WTC11 (cell line): ENCODE results near the gene SESTD1. TPM values are rescaled to one million over a fixed set of nuclear protein-coding genes. Genes with fewer than 3 reads are reported as not detected.

Source experiments
- ATAC-seq: fragments of 200-7000 bp; cut with Tn5 transposase; 2 replicates; pipeline ENCODE4 v1.10.0; 2021; ENCODE audit warnings: mild to moderate bottlenecking, moderate library complexity
- CTCF ChIA-PET: fragments of 300-600 bp; sonication (Branson Sonifier 250); formaldehyde crosslinking; loops from one replicate; lab custom pipeline; 2021; ENCODE audit warnings: antibody characterized with exemption; lab: Charles Lee
- POLR2A ChIA-PET: fragments of 350-600 bp; sonication (Branson Sonifier 250); formaldehyde crosslinking; loops from one replicate; lab custom pipeline; 2021; ENCODE audit warnings: antibody characterized with exemption; lab: Charles Lee
- DNase-seq: peaks from one replicate; pipeline ENCODE4 v3.0.0; 2021; ENCODE audit warnings: low spot score
- H3K27ac Mint-ChIP-seq: 2 replicates; pipeline ENCODE4 v1.8.0; 2021; ENCODE audit warnings: mixed read lengths
- H3K27me3 Mint-ChIP-seq: 2 replicates; pipeline ENCODE4 v1.8.0; 2021; ENCODE audit warnings: low read depth, mild to moderate bottlenecking, moderate library complexity, mixed read lengths
- H3K36me3 Mint-ChIP-seq: 2 replicates; pipeline ENCODE4 v1.8.0; 2021; ENCODE audit warnings: mixed read lengths
- H3K4me1 Mint-ChIP-seq: 2 replicates; pipeline ENCODE4 v1.8.0; 2022; ENCODE audit warnings: mixed read lengths
- H3K4me3 Mint-ChIP-seq: 2 replicates; pipeline ENCODE4 v1.8.0; 2021; ENCODE audit warnings: mild to moderate bottlenecking, moderate library complexity, mixed read lengths
- H3K9me3 Mint-ChIP-seq: 2 replicates; pipeline ENCODE4 v1.8.0; 2021; ENCODE audit warnings: mixed read lengths
- CBFB ChIP-seq: sonication (generic); formaldehyde crosslinking; IDR thresholded peaks from 2 replicates; pipeline ENCODE4 v1.8.1; 2022; ENCODE audit warnings: mild to moderate bottlenecking, low read depth, missing genetic modification reagents
- ETV6 ChIP-seq: sonication (generic); formaldehyde crosslinking; IDR thresholded peaks from 2 replicates; pipeline ENCODE4 v1.8.1; 2022; ENCODE audit warnings: mild to moderate bottlenecking, missing genetic modification reagents
- FOXP4 ChIP-seq: sonication (generic); formaldehyde crosslinking; IDR thresholded peaks from 2 replicates; pipeline ENCODE4 v1.8.0; 2022; ENCODE audit warnings: mild to moderate bottlenecking, missing genetic modification reagents
- IRF1 ChIP-seq: sonication (generic); formaldehyde crosslinking; IDR thresholded peaks from 2 replicates; pipeline ENCODE4 v1.8.0; 2023; ENCODE audit warnings: missing genetic modification reagents
- IRF2 ChIP-seq: sonication (generic); formaldehyde crosslinking; IDR thresholded peaks from 2 replicates; pipeline ENCODE4 v1.8.0; 2022; ENCODE audit warnings: low read depth, missing genetic modification reagents, borderline replicate concordance
- KAT7 ChIP-seq: sonication (generic); formaldehyde crosslinking; IDR thresholded peaks from 2 replicates; pipeline ENCODE4 v1.8.1; 2023; ENCODE audit warnings: missing genetic modification reagents, mild to moderate bottlenecking, borderline replicate concordance
- MXD4 ChIP-seq: fragments of 250-450 bp; sonication (Bioruptor Pico); IDR thresholded peaks from 2 replicates; pipeline ENCODE4 v1.8.0; 2021; ENCODE audit warnings: mild to moderate bottlenecking, moderate library complexity, borderline replicate concordance
- NFATC4 ChIP-seq: fragments of 250-450 bp; sonication (Bioruptor Pico); IDR thresholded peaks from 2 replicates; pipeline ENCODE4 v1.9.0; 2021; ENCODE audit warnings: mild to moderate bottlenecking
- NR1H2 ChIP-seq: sonication (generic); formaldehyde crosslinking; IDR thresholded peaks from 2 replicates; pipeline ENCODE4 v1.9.0; 2021; ENCODE audit warnings: mild to moderate bottlenecking, moderate library complexity, missing genetic modification reagents
- NR2C2 ChIP-seq: sonication (generic); formaldehyde crosslinking; IDR thresholded peaks from 2 replicates; pipeline ENCODE4 v1.8.0; 2022; ENCODE audit warnings: mild to moderate bottlenecking, missing genetic modification reagents
- RELA ChIP-seq: sonication (generic); formaldehyde crosslinking; IDR thresholded peaks from 2 replicates; pipeline ENCODE4 v1.8.1; 2022; ENCODE audit warnings: missing genetic modification reagents, mild to moderate bottlenecking, borderline replicate concordance
- SMAD3 ChIP-seq: sonication (generic); formaldehyde crosslinking; IDR thresholded peaks from 2 replicates; pipeline ENCODE4 v1.8.0; 2022; ENCODE audit warnings: missing genetic modification reagents, mild to moderate bottlenecking, borderline replicate concordance
- STAT6 ChIP-seq: sonication (generic); formaldehyde crosslinking; conservative IDR thresholded peaks from 2 replicates; pipeline ENCODE4 v1.8.1; 2023; ENCODE audit warnings: mild to moderate bottlenecking, low read depth, missing genetic modification reagents, moderate library complexity
- ZNF219 ChIP-seq: sonication (generic); formaldehyde crosslinking; IDR thresholded peaks from 2 replicates; pipeline ENCODE4 v1.8.0; 2023; ENCODE audit warnings: missing genetic modification reagents, mild to moderate bottlenecking, borderline replicate concordance
- ZNF396 ChIP-seq: fragments of 250-450 bp; sonication (Bioruptor Pico); IDR thresholded peaks from 2 replicates; pipeline ENCODE4 v1.8.0; 2021; ENCODE audit warnings: mild to moderate bottlenecking, moderate library complexity, borderline replicate concordance
- total RNA-seq: library from RNA; stranded (reverse); gene quantifications from 3 replicates; pipeline ENCODE4 v1.2.3, GENCODE V29; 2021
- TF ChIP-seq, protein P1 (sequence below): fragments of 250-450 bp; sonication (Bioruptor Pico); IDR thresholded peaks from 2 replicates; pipeline ENCODE4 v1.9.0; 2021; ENCODE audit warnings: mild to moderate bottlenecking, borderline replicate concordance
- TF ChIP-seq, protein P2 (sequence below): sonication (generic); formaldehyde crosslinking; IDR thresholded peaks from 2 replicates; pipeline ENCODE4 v1.8.1; 2022; ENCODE audit warnings: mild to moderate bottlenecking, missing genetic modification reagents, moderate library complexity, borderline replicate concordance
- TF ChIP-seq, protein P3 (sequence below): sonication (generic); formaldehyde crosslinking; IDR thresholded peaks from 2 replicates; pipeline ENCODE4 v1.8.1; 2022; ENCODE audit warnings: low read depth, mild to moderate bottlenecking, moderate library complexity, missing genetic modification reagents, borderline replicate concordance

SESTD1 gene
- total RNA-seq, 1 experiment from 2014 or later, result 59.9 TPM

GRCh38 chr2:179260224-179260623, 4.4 kb downstream of the SESTD1 start (continued):
- TF ChIP-seq, protein P1, sequence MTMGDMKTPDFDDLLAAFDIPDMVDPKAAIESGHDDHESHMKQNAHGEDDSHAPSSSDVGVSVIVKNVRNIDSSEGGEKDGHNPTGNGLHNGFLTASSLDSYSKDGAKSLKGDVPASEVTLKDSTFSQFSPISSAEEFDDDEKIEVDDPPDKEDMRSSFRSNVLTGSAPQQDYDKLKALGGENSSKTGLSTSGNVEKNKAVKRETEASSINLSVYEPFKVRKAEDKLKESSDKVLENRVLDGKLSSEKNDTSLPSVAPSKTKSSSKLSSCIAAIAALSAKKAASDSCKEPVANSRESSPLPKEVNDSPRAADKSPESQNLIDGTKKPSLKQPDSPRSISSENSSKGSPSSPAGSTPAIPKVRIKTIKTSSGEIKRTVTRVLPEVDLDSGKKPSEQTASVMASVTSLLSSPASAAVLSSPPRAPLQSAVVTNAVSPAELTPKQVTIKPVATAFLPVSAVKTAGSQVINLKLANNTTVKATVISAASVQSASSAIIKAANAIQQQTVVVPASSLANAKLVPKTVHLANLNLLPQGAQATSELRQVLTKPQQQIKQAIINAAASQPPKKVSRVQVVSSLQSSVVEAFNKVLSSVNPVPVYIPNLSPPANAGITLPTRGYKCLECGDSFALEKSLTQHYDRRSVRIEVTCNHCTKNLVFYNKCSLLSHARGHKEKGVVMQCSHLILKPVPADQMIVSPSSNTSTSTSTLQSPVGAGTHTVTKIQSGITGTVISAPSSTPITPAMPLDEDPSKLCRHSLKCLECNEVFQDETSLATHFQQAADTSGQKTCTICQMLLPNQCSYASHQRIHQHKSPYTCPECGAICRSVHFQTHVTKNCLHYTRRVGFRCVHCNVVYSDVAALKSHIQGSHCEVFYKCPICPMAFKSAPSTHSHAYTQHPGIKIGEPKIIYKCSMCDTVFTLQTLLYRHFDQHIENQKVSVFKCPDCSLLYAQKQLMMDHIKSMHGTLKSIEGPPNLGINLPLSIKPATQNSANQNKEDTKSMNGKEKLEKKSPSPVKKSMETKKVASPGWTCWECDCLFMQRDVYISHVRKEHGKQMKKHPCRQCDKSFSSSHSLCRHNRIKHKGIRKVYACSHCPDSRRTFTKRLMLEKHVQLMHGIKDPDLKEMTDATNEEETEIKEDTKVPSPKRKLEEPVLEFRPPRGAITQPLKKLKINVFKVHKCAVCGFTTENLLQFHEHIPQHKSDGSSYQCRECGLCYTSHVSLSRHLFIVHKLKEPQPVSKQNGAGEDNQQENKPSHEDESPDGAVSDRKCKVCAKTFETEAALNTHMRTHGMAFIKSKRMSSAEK, result no peak
- TF ChIP-seq NR1H2 (CRISPR knock-in tag) (no peak), ZNF396 (no peak), FOXP4 (CRISPR knock-in tag) (no peak)

DNA sequence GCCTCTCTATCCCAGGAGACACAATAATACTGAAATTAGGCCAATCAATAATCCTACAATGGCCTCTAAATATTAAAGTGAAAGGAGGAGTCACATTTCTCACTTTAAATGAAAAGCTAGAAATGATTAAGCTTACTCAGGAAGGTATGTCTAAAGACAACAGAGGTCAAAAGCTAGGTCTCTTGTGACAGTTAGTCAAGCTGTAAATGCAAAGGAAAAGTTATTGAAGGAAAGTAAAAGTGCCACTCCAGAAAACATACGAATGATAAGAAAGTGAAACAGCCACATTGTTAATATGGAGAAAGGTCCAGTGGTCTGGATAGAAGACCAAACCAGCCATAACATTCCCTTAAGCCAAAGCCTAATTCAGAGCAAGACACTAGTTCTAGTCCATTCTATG, 9.5 kb downstream of the SESTD1 start:
- CTCF ChIA-PET, result interaction anchor here (2.0 kb wide), 1 partner anchor 15 kb away, joined by 7 read pairs; no protein-coding TSS in a partner anchor
- Mint-ChIP-seq H3K27ac (no peak overlapping the region), H3K4me3 (no peak overlapping the region), H3K9me3 (peaks cover 16% of the 10 kb centered on the region), H3K4me1 (peaks cover 22% of the 10 kb centered on the region), H3K27me3 (no peaks in the 10 kb centered on the region), H3K36me3 (peaks cover 10% of the 10 kb centered on the region)
- POLR2A ChIA-PET, result no interaction called here
- TF ChIP-seq NR1H2 (CRISPR knock-in tag) (no peak), ZNF219 (no peak), MXD4 (no peak), SMAD3 (CRISPR knock-in tag) (no peak), NFATC4 (CRISPR knock-in tag) (no peak), STAT6 (CRISPR knock-in tag) (no peak), IRF1 (CRISPR knock-in tag) (no peak), RELA (CRISPR knock-in tag) (no peak), IRF2 (CRISPR knock-in tag) (no peak), CBFB (CRISPR knock-in tag) (no peak), NR2C2 (no peak), ETV6 (no peak), KAT7 (CRISPR knock-in tag) (no peak)
- TF ChIP-seq, protein P2, sequence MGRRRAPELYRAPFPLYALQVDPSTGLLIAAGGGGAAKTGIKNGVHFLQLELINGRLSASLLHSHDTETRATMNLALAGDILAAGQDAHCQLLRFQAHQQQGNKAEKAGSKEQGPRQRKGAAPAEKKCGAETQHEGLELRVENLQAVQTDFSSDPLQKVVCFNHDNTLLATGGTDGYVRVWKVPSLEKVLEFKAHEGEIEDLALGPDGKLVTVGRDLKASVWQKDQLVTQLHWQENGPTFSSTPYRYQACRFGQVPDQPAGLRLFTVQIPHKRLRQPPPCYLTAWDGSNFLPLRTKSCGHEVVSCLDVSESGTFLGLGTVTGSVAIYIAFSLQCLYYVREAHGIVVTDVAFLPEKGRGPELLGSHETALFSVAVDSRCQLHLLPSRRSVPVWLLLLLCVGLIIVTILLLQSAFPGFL (CRISPR knock-in tag), result no peak
- TF ChIP-seq, protein P3, sequence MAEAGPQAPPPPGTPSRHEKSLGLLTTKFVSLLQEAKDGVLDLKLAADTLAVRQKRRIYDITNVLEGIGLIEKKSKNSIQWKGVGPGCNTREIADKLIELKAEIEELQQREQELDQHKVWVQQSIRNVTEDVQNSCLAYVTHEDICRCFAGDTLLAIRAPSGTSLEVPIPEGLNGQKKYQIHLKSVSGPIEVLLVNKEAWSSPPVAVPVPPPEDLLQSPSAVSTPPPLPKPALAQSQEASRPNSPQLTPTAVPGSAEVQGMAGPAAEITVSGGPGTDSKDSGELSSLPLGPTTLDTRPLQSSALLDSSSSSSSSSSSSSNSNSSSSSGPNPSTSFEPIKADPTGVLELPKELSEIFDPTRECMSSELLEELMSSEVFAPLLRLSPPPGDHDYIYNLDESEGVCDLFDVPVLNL (CRISPR knock-in tag), result no peak
- no peak for DNase-seq
- ATAC-seq, result no peak
